Measurements from ENCODE around the gene PRPSAP1.

The PRPSAP1 gene

DNA sequence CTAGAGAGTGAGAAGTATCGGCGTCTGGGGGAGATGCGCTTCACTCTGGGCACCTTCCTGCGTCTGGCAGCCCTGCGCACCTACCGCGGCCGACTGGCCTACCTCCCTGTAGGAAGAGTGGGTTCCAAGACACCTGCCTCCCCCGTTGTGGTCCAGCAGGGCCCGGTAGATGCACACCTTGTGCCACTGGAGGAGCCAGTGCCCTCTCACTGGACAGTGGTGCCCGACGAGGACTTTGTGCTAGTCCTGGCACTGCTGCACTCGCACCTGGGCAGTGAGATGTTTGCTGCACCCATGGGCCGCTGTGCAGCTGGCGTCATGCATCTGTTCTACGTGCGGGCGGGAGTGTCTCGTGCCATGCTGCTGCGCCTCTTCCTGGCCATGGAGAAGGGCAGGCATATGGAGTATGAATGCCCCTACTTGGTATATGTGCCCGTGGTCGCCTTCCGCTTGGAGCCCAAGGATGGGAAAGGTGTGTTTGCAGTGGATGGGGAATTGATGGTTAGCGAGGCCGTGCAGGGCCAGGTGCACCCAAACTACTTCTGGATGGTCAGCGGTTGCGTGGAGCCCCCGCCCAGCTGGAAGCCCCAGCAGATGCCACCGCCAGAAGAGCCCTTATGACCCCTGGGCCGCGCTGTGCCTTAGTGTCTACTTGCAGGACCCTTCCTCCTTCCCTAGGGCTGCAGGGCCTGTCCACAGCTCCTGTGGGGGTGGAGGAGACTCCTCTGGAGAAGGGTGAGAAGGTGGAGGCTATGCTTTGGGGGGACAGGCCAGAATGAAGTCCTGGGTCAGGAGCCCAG lies 33.5 kb upstream of the PRPSAP1 start:
- no peaks in the 10 kb centered on the region for H3K9me3 Mint-ChIP-seq
- H3K27ac Mint-ChIP-seq = peak overlapping the region in 1 of 2 donors; percentile 53
- ATAC-seq (replicated peaks) (no peak), DNase-seq (no peak)
- peaks cover 12% of the 10 kb centered on the region for H3K36me3 Mint-ChIP-seq (ENCODE audit: insufficient read depth)
- no peaks in the 10 kb centered on the region for H3K27me3 Mint-ChIP-seq
- H3K4me1 Mint-ChIP-seq (ENCODE audit: low read depth in 2 of 2) = peaks cover 3 to 4% of the 10 kb centered on the region in 2 donors
- H3K4me3 Mint-ChIP-seq = peak overlapping the region; percentile 43 to 65

DNA sequence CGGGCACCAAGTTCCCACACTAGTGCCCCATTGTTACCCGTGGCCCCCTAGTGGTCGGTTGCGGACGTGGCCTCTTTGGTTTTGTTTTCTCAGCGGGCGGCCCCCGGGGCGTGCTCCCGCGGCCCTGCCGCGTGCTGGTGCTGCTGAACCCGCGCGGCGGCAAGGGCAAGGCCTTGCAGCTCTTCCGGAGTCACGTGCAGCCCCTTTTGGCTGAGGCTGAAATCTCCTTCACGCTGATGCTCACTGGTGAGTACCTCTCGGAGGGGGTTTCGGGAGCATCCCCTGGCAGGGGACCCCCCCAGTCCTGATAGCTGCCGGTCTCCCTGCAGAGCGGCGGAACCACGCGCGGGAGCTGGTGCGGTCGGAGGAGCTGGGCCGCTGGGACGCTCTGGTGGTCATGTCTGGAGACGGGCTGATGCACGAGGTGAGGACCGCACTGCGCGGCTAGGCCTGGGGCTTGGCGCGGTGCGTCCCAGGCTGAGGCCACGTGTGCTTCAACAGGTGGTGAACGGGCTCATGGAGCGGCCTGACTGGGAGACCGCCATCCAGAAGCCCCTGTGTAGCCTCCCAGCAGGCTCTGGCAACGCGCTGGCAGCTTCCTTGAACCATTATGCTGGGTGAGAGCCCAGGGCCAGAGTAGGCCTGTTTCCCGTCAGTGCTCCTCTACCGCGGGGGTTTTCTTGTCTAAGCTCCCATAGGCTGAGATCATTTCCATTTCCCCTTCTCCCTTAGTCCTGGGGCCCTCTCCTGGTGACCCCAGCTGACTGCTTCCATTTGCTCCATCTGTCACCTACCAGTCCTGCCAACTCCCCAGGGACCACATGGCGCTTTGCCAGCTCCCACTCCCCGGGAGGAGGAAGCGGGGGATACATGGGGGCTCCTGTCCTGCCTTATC lies 32.4 kb upstream of the PRPSAP1 start:
- DNase-seq (peak; percentile 83 to 87 (median 86)), ATAC-seq (replicated peaks) (peak; percentile 53)

GRCh38 chr17:76384987-76385891 lies 31.5 kb upstream of the PRPSAP1 start:
- Mint-ChIP-seq H3K27me3 (no peaks in the 10 kb centered on the region), H3K9me3 (no peaks in the 10 kb centered on the region), H3K4me3 (peak overlapping the region; percentile 65 to 75), H3K27ac (no peak overlapping the region), H3K4me1 (ENCODE audit: low read depth in 2 of 2) (peaks cover 3 to 4% of the 10 kb centered on the region in 2 donors), H3K36me3 (ENCODE audit: insufficient read depth) (peaks cover 10% of the 10 kb centered on the region)
- ATAC-seq (replicated peaks) = no peak
- peak in 1 of 3 experiments; percentile 29 for DNase-seq

More for the DNA sequence above, 32.4 kb upstream of the PRPSAP1 start:
- Mint-ChIP-seq H3K27ac (no peak overlapping the region), H3K27me3 (no peaks in the 10 kb centered on the region), H3K4me1 (ENCODE audit: low read depth in 2 of 2) (peaks cover 3 to 4% of the 10 kb centered on the region in 2 donors), H3K9me3 (no peaks in the 10 kb centered on the region), H3K36me3 (ENCODE audit: insufficient read depth) (peaks cover 12% of the 10 kb centered on the region), H3K4me3 (peak overlapping the region; percentile 65 to 75)

DNA sequence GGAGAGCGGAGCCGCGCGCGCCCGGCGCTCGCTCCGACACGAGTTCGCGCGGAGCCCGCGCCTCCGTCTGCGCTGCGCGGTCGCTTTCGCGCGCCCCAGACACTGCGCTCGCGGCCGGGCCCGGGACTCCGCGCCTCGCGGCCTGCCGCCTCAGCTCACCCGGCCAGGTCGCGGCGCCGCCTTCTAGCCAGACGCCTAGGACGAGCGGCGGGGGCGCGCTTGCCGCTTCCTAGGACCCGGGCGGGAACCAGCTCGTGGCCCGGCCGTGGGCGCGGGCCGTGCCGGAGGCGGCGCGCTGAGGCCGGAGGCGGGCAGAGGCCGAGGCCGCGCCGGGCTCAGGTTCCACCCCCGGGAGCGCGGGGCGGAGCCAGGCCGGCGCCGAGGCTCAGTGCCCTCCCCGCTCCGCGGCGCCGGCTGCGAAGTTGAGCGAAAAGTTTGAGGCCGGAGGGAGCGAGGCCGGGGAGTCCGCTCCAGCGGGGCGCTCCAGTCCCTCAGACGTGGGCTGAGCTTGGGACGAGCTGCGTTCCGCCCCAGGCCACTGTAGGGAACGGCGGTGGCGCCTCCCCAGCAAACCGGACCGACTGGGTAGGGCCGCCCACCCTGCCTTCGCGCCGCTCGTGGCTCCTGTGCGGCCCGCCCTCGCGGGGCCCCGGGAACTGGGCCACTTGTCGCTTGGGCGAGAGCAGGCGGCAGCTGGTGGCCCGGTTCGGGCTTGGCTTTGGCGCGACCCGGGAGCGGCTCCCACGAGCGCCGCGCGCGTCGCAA lies 30.7 kb upstream of the PRPSAP1 start, which contains the start of gene SPHK1:
Gene SPHK1, plus strand, starts transcription at position 388 of the 765 bp plus-strand sequence. CDS start 1,036 bp downstream, outside the sequence.
- no peaks in the 10 kb centered on the region for H3K9me3 Mint-ChIP-seq
- H3K4me1 Mint-ChIP-seq (ENCODE audit: low read depth in 2 of 2) = peaks cover 3 to 4% of the 10 kb centered on the region in 2 donors
- H3K36me3 Mint-ChIP-seq (ENCODE audit: insufficient read depth) = peaks cover 4% of the 10 kb centered on the region
- H3K27me3 Mint-ChIP-seq = no peaks in the 10 kb centered on the region
- peak; percentile 55 for ATAC-seq (replicated peaks)
- peak within 1 kb of the TSS; percentile 91 to 96 for H3K4me3 Mint-ChIP-seq
- peak; percentile 39 to 52 (median 46) for DNase-seq
- peak within 1 kb of the TSS; percentile 81 to 87 for H3K27ac Mint-ChIP-seq

- no peaks in the 10 kb centered on the region for H3K9me3 Mint-ChIP-seq
- peak overlapping the region; percentile 81 to 87 for H3K27ac Mint-ChIP-seq
- peaks cover 4% of the 10 kb centered on the region for H3K36me3 Mint-ChIP-seq (ENCODE audit: insufficient read depth)
- DNase-seq = peak; percentile 30 to 60 (median 38)
- ATAC-seq (replicated peaks) = peak; percentile 41
- peak overlapping the region; percentile 91 to 96 for H3K4me3 Mint-ChIP-seq
- no peaks in the 10 kb centered on the region for H3K27me3 Mint-ChIP-seq
- H3K4me1 Mint-ChIP-seq (ENCODE audit: low read depth in 2 of 2) = peaks cover 3 to 4% of the 10 kb centered on the region in 2 donors
Observed at GRCh38 chr17:76383546-76384221, 30.0 kb upstream of the PRPSAP1 start.

GRCh38 chr17:76382803-76383545 lies 29.3 kb upstream of the PRPSAP1 start:
- ATAC-seq (replicated peaks) = peak; percentile 58
- H3K9me3 Mint-ChIP-seq = no peaks in the 10 kb centered on the region
- H3K4me3 Mint-ChIP-seq = peak overlapping the region; percentile 91 to 96

DNA sequence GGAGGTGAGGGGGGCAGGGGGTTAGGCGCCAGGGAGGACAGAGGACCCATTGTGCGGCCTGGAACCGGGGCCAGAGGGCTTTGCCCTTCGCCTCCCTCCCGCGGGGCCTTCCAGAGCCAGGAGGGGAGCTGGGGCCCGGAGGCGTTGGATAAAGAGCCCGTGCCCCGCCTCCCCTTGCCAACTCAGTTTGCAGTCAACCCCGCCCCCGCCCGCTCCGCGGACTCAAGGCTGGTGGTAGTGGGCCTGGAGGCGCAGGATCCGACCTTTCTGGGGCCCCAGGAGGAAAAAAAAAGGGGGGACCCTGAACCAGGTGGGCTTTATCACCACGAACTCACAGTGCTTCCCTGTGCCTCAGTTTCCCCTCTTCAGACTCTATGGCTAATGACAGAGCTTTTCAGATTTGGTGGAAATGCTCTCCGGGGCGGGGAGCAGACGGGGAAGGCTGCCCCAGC lies 28.7 kb upstream of the PRPSAP1 start:
- Mint-ChIP-seq H3K27ac (no peak overlapping the region), H3K36me3 (ENCODE audit: insufficient read depth) (peaks cover 4% of the 10 kb centered on the region), H3K27me3 (no peaks in the 10 kb centered on the region), H3K9me3 (no peaks in the 10 kb centered on the region), H3K4me1 (ENCODE audit: low read depth in 2 of 2) (peaks cover 3 to 4% of the 10 kb centered on the region in 2 donors), H3K4me3 (peak overlapping the region; percentile 91 to 96)
- ATAC-seq (replicated peaks) = no peak
- no peak for DNase-seq

More at GRCh38 chr17:76382803-76383545, 29.3 kb upstream of the PRPSAP1 start:
- peak in 2 of 3 experiments; percentile 36 for DNase-seq
- H3K4me1 Mint-ChIP-seq (ENCODE audit: low read depth in 2 of 2) = peaks cover 3 to 4% of the 10 kb centered on the region in 2 donors
- no peaks in the 10 kb centered on the region for H3K27me3 Mint-ChIP-seq
- peak overlapping the region in 1 of 2 donors; percentile 87 for H3K27ac Mint-ChIP-seq
- peaks cover 4% of the 10 kb centered on the region for H3K36me3 Mint-ChIP-seq (ENCODE audit: insufficient read depth)

- no peaks in the 10 kb centered on the region for H3K27me3 Mint-ChIP-seq
- H3K9me3 Mint-ChIP-seq = no peaks in the 10 kb centered on the region
- DNase-seq (no peak), ATAC-seq (replicated peaks) (no peak)
- peaks cover 3 to 4% of the 10 kb centered on the region in 2 donors for H3K4me1 Mint-ChIP-seq (ENCODE audit: low read depth in 2 of 2)
- peak overlapping the region; percentile 91 to 96 for H3K4me3 Mint-ChIP-seq
- H3K36me3 Mint-ChIP-seq (ENCODE audit: insufficient read depth) = peaks cover 4% of the 10 kb centered on the region
- no peak overlapping the region for H3K27ac Mint-ChIP-seq
Observed at GRCh38 chr17:76381633-76382350, 28.1 kb upstream of the PRPSAP1 start.

- no peak overlapping the region for H3K27ac Mint-ChIP-seq
- peaks cover 3 to 4% of the 10 kb centered on the region in 2 donors for H3K4me1 Mint-ChIP-seq (ENCODE audit: low read depth in 2 of 2)
- ATAC-seq (replicated peaks) (no peak), DNase-seq (no peak)
- no peak overlapping the region for H3K4me3 Mint-ChIP-seq
- H3K27me3 Mint-ChIP-seq = no peaks in the 10 kb centered on the region
- H3K36me3 Mint-ChIP-seq (ENCODE audit: insufficient read depth) = no peaks in the 10 kb centered on the region
- no peaks in the 10 kb centered on the region for H3K9me3 Mint-ChIP-seq
Observed at GRCh38 chr17:76379646-76380376, 26.1 kb upstream of the PRPSAP1 start.

GRCh38 chr17:76379275-76379641 lies 25.5 kb upstream of the PRPSAP1 start:
- Mint-ChIP-seq H3K4me1 (ENCODE audit: low read depth in 2 of 2) (peaks cover 3 to 4% of the 10 kb centered on the region in 2 donors), H3K27ac (no peak overlapping the region), H3K9me3 (no peaks in the 10 kb centered on the region), H3K36me3 (ENCODE audit: insufficient read depth) (no peaks in the 10 kb centered on the region), H3K4me3 (no peak overlapping the region), H3K27me3 (no peaks in the 10 kb centered on the region)
- DNase-seq (no peak), ATAC-seq (replicated peaks) (no peak)
